HCT116 (cell line): ENCODE data around the gene PSKH1. TPM values are rescaled to one million over a fixed set of nuclear protein-coding genes. Genes with fewer than 3 reads are reported as not detected.

Experiments used
- ATAC-seq: fragments of 200-7000 bp; cut with Tn5 transposase; 2 replicates; pipeline ENCODE4 v1.9.1; 2020; ENCODE audit warnings: mild to moderate bottlenecking, moderate library complexity
- BruUV-seq: library from RNA; stranded (reverse); fragments of 400-500 nt; replicated peaks from 2 replicates; lab custom pipeline; 2021; lab: Mats Ljungman, UMichigan
- CTCF ChIA-PET: fragments of 300-600 bp; sonication (Branson Sonifier 250); formaldehyde crosslinking; loops from one replicate; lab custom pipeline; 2021; ENCODE audit warnings: antibody characterized with exemption; lab: Charles Lee
- POLR2A ChIA-PET: fragments of 300-600, 350-600 bp; sonication (Branson Sonifier 250); formaldehyde crosslinking; loops from one replicate; lab custom pipeline; 2021; ENCODE audit warnings: antibody characterized with exemption; lab: Charles Lee
- RAD21 ChIA-PET, 2 experiments: fragments of 300-600 bp; sonication (Branson Sonifier 250); formaldehyde crosslinking; loops; one replicate each; lab custom pipeline; 2023; ENCODE audit warnings: low total read pairs in 2 of 2; ENCODE audit not compliant: uncharacterized antibody in 2 of 2, unreplicated experiment in 2 of 2, low non-redundant PET in 1 of 2; lab: Charles Lee
- DNase-seq: peaks from one replicate; pipeline ENCODE4 v3.0.0-alpha.2; 2010; ENCODE audit warnings: low read depth, low spot score
- H2AFZ ChIP-seq: fragments of 200-600 bp; shearing (Covaris generic), sonication (generic); 2 replicates; pipeline ENCODE4 v1.6.1; 2017; ENCODE audit warnings: low read depth, mixed run types, mixed read lengths, antibody characterized with exemption, low read length; ENCODE audit not compliant: poor library complexity, severe bottlenecking
- H3K27ac ChIP-seq: 2 replicates; pipeline ENCODE4 v1.5.1; 2012; ENCODE audit warnings: low read depth, low read length
- H3K27me3 ChIP-seq: fragments of 200-600 bp; sonication (generic); 2 replicates; pipeline ENCODE4 v1.6.1; 2016; ENCODE audit warnings: mixed run types, low read length, mixed read lengths; ENCODE audit not compliant: insufficient read depth
- H3K36me3 ChIP-seq, 2 experiments: fragments of 200-500 bp in 1 of 2; fragments of 200-600 bp in 1 of 2; sonication (Bioruptor generic) in 1 of 2; sonication (generic) in 1 of 2; 2 replicates each; pipeline versions ENCODE4 v1.5.1 to v1.6.1; 2014 to 2016; ENCODE audit warnings: low read length in 2 of 2, inconsistent platforms in 1 of 2, mixed read lengths in 1 of 2, mixed run types in 1 of 2; ENCODE audit not compliant: insufficient read depth in 2 of 2, control insufficient read depth in 1 of 2
- H3K4me1 ChIP-seq, 2 experiments: fragments of 200-600 bp in 1 of 2; sonication (generic) in 1 of 2; 2 replicates each; pipeline versions ENCODE4 v1.5.1 to v1.6.1; 2012 to 2017; ENCODE audit warnings: low read length in 2 of 2, inconsistent platforms in 1 of 2, mild to moderate bottlenecking in 1 of 2, mixed read lengths in 1 of 2, mixed run types in 1 of 2, moderate library complexity in 1 of 2; ENCODE audit not compliant: insufficient read depth in 2 of 2, control insufficient read depth in 1 of 2
- H3K4me2 ChIP-seq: fragments of 200-600 bp; sonication (generic); 2 replicates; pipeline ENCODE4 v1.6.1; 2017; ENCODE audit warnings: mixed run types, low read length, mixed read lengths
- H3K4me3 ChIP-seq, 2 experiments: fragments of 200-600 bp in 1 of 2; sonication (generic) in 1 of 2; replicated peaks in 1 of 2; 2 replicates each; pipeline ENCODE4 v1.5.1; 2011 to 2016; ENCODE audit warnings: low read length in 2 of 2, control low read depth in 1 of 2, low read depth in 1 of 2, mild to moderate bottlenecking in 1 of 2, mixed read lengths in 1 of 2, mixed run types in 1 of 2
- H3K79me2 ChIP-seq: fragments of 200-600 bp; sonication (generic); 2 replicates; pipeline ENCODE4 v1.6.1; 2017; ENCODE audit warnings: mild to moderate bottlenecking, mixed run types, low read length, moderate library complexity, mixed read lengths; ENCODE audit not compliant: insufficient read depth
- H3K9ac ChIP-seq: fragments of 200-600 bp; sonication (generic); 2 replicates; pipeline ENCODE4 v1.6.1; 2016; ENCODE audit warnings: low read length, mixed read lengths
- H3K9me2 ChIP-seq: fragments of 200-600 bp; sonication (generic), shearing (Covaris generic); 2 replicates; pipeline ENCODE4 v1.6.1; 2017; ENCODE audit warnings: mixed run types, mild to moderate bottlenecking, moderate library complexity; ENCODE audit not compliant: insufficient read depth
- H3K9me3 ChIP-seq, 2 experiments: fragments of 200-500 bp in 1 of 2; fragments of 200-600 bp in 1 of 2; sonication (Bioruptor generic) in 1 of 2; sonication (generic) in 1 of 2; 2 replicates each; pipeline ENCODE4 v1.6.1; 2014 to 2017; ENCODE audit warnings: low read length in 2 of 2, mixed read lengths in 2 of 2, inconsistent platforms in 1 of 2, low read depth in 1 of 2, mild to moderate bottlenecking in 1 of 2, mixed run types in 1 of 2, moderate library complexity in 1 of 2; ENCODE audit not compliant: control insufficient read depth in 1 of 2, insufficient read depth in 1 of 2
- H4K20me1 ChIP-seq: fragments of 200-600 bp; sonication (generic), shearing (Covaris generic); 2 replicates; pipeline ENCODE4 v1.6.1; 2017; ENCODE audit warnings: mixed run types, mild to moderate bottlenecking, moderate library complexity; ENCODE audit not compliant: insufficient read depth
- ATF3 ChIP-seq: IDR thresholded peaks from 2 replicates; pipeline ENCODE4 v1.6.1; 2012
- CBX3 ChIP-seq: IDR thresholded peaks from 2 replicates; pipeline ENCODE4 v1.6.1; 2012; ENCODE audit warnings: low read depth
- ELF1 ChIP-seq: IDR thresholded peaks from 2 replicates; pipeline ENCODE4 v1.6.1; 2012; ENCODE audit warnings: low read depth, borderline replicate concordance
- EZH2 ChIP-seq: fragments of 200-600 bp; sonication (generic); IDR thresholded peaks from 2 replicates; pipeline ENCODE4 v1.6.1; 2017; ENCODE audit warnings: antibody characterized with exemption, mixed run types
- FOSL1 ChIP-seq: IDR thresholded peaks from 2 replicates; pipeline ENCODE4 v1.6.1; 2012; ENCODE audit warnings: low read depth
- MAX ChIP-seq: IDR thresholded peaks from 2 replicates; pipeline ENCODE4 v1.6.1; 2012
- POLR2AphosphoS5 ChIP-seq: IDR thresholded peaks from 2 replicates; pipeline ENCODE4 v1.6.1; 2011; ENCODE audit warnings: mild to moderate bottlenecking, low read depth, low read length, moderate library complexity
- RAD21 ChIP-seq: IDR thresholded peaks from 2 replicates; pipeline ENCODE4 v1.6.1; 2012; ENCODE audit warnings: low read depth, mild to moderate bottlenecking
- REST ChIP-seq: IDR thresholded peaks from 2 replicates; pipeline ENCODE4 v1.6.1; 2012; ENCODE audit warnings: low read depth
- SIN3A ChIP-seq: IDR thresholded peaks from 2 replicates; pipeline ENCODE4 v1.6.1; 2012; ENCODE audit warnings: low read depth
- SRF ChIP-seq: IDR thresholded peaks from 2 replicates; pipeline ENCODE4 v1.6.1; 2012; ENCODE audit warnings: low read depth
- ZBTB33 ChIP-seq: IDR thresholded peaks from 2 replicates; pipeline ENCODE4 v1.6.1; 2011; ENCODE audit warnings: mild to moderate bottlenecking, low read length, moderate library complexity; ENCODE audit not compliant: insufficient replicate concordance; ENCODE audit errors: extremely low read depth
- ZFX ChIP-seq: fragments of 450-650 bp; IDR thresholded peaks from 2 replicates; pipeline ENCODE4 v1.6.1; 2017
- ZNF274 ChIP-seq: fragments of 200-500 bp; sonication (Bioruptor generic); IDR thresholded peaks from 2 replicates; pipeline ENCODE4 v1.6.1; 2014; ENCODE audit warnings: mild to moderate bottlenecking, low read depth, low read length, inconsistent platforms
- intact Hi-C: fragments of 100-400 bp; cut with micrococcal nuclease; formaldehyde crosslinking; loops from 2 replicates; pipeline ENCODE4 v1.10.0; 2022
- total RNA-seq: library from RNA; stranded (reverse); gene quantifications from one replicate; pipeline ENCODE4 v1.2.1, GENCODE V29; 2021; ENCODE audit not compliant: unreplicated experiment

Gene PSKH1
- total RNA-seq, 1 experiment from 2014 or later: 16.2 TPM

- Histone ChIP-seq H3K4me3 (no peak overlapping the region), H3K9me2 (no peaks in the 10 kb centered on the region), H3K9me3 (no peaks in the 10 kb centered on the region), H2AFZ (no peak overlapping the region), H3K36me3 (peaks cover 44 to 66% of the 10 kb centered on the region in 2 experiments; a peak in 3 of 4 replicates), H3K9ac (no peak overlapping the region), H3K27me3 (no peaks in the 10 kb centered on the region)
- DNase-seq: no peak
- POLR2A ChIA-PET: no interaction called here
- TF ChIP-seq FOSL1 (no peak), CBX3 (no peak), POLR2AphosphoS5 (no peak), ZFX (no peak), MAX (no peak), ZBTB33 (no peak), ELF1 (no peak), REST (no peak), EZH2 (no peak), ATF3 (no peak), SRF (no peak), RAD21 (no peak), SIN3A (no peak), ZNF274 (no peak)
- TF ChIP-seq, all 23 proteins: peak for 0
- no peak overlapping the region for H3K4me2 ChIP-seq
- ChIA-PET CTCF (no interaction called here), RAD21 (no interaction called here)
- H3K27ac ChIP-seq: no peak overlapping the region
- TSS peak; percentile 4 for BruUV-seq
- H3K4me1 ChIP-seq: no peaks in the 10 kb centered on the region
- peaks cover under 1% of the 10 kb centered on the region; the same call in 1 of the 2 replicates for H3K79me2 ChIP-seq
- no peak for ATAC-seq
- peaks cover 3% of the 10 kb centered on the region; the same call in 1 of the 2 replicates for H4K20me1 ChIP-seq
- intact Hi-C loops: loop anchor here (10.0 kb wide), 1 partner anchor 343 kb away; no protein-coding TSS in a partner anchor
These were observed 11.4 kb upstream of the PSKH1 start for GRCh38 chr16:67881621-67882161.
